Chondrocyte (in vitro differentiated cells): ENCODE results near the gene TLE3. TPM values are rescaled to one million over a fixed set of nuclear protein-coding genes. Genes with fewer than 3 reads are reported as not detected.

ENCODE experiments used
- DNase-seq: peaks from one replicate; pipeline ENCODE4 v3.0.0; 2021; ENCODE audit warnings: mixed read lengths, low spot score
- H3K27ac Mint-ChIP-seq: one replicate; pipeline ENCODE4 v1.8.0; 2021; ENCODE audit warnings: mild to moderate bottlenecking, moderate library complexity, mixed read lengths; ENCODE audit not compliant: unreplicated experiment
- H3K27me3 Mint-ChIP-seq: 2 replicates; pipeline ENCODE4 v1.8.0; 2021; ENCODE audit warnings: low read depth, mixed read lengths
- H3K36me3 Mint-ChIP-seq: 2 replicates; pipeline ENCODE4 v1.8.0; 2021; ENCODE audit warnings: low read depth, mixed read lengths
- H3K4me1 Mint-ChIP-seq: 2 replicates; pipeline ENCODE4 v1.8.0; 2021; ENCODE audit warnings: low read depth, mild to moderate bottlenecking, mixed read lengths
- H3K4me3 Mint-ChIP-seq: one replicate; pipeline ENCODE4 v1.8.0; 2021; ENCODE audit warnings: mild to moderate bottlenecking, moderate library complexity, mixed read lengths; ENCODE audit not compliant: unreplicated experiment
- H3K9me3 Mint-ChIP-seq: 2 replicates; pipeline ENCODE4 v1.8.0; 2021; ENCODE audit warnings: low read depth, mixed read lengths
- CTCF ChIP-seq: fragments of 200-600 bp; sonication (generic); IDR thresholded peaks from 2 replicates; pipeline ENCODE4 v1.5.0; 2021; ENCODE audit warnings: antibody characterized with exemption, mild to moderate bottlenecking, moderate library complexity
- total RNA-seq: library from RNA; stranded (reverse); gene quantifications from 3 replicates; pipeline ENCODE4 v1.2.1, GENCODE V29; 2021

The TLE3 gene
- total RNA-seq, 1 donor from 2014 or later, result 53.4 TPM

GRCh38 chr15:70067681-70068080, 30.0 kb downstream of the TLE3 start:
- Mint-ChIP-seq H3K36me3 (peaks cover 47% of the 10 kb centered on the region), H3K9me3 (no peaks in the 10 kb centered on the region), H3K27me3 (no peaks in the 10 kb centered on the region), H3K27ac (no peak overlapping the region), H3K4me3 (no peak overlapping the region), H3K4me1 (peaks cover 16% of the 10 kb centered on the region)
- no peak for DNase-seq
- TF ChIP-seq CTCF, result no peak

- H3K27me3 Mint-ChIP-seq, result no peaks in the 10 kb centered on the region
- DNase-seq, result no peak
- H3K36me3 Mint-ChIP-seq, result peaks cover 43% of the 10 kb centered on the region
- peaks cover 23% of the 10 kb centered on the region for H3K4me1 Mint-ChIP-seq
- H3K9me3 Mint-ChIP-seq, result no peaks in the 10 kb centered on the region
- TF ChIP-seq CTCF, result no peak
- no peak overlapping the region for H3K27ac Mint-ChIP-seq
- H3K4me3 Mint-ChIP-seq, result no peak overlapping the region
These were observed 30.7 kb downstream of the TLE3 start for GRCh38 chr15:70067011-70067410.

- no peak overlapping the region for H3K4me3 Mint-ChIP-seq
- H3K36me3 Mint-ChIP-seq, result peaks cover 41% of the 10 kb centered on the region
- no peaks in the 10 kb centered on the region for H3K27me3 Mint-ChIP-seq
- no peak overlapping the region for H3K27ac Mint-ChIP-seq
- no peak for TF ChIP-seq CTCF
- DNase-seq, result no peak
- no peaks in the 10 kb centered on the region for H3K9me3 Mint-ChIP-seq
- peaks cover 28% of the 10 kb centered on the region for H3K4me1 Mint-ChIP-seq
These were observed 31.3 kb downstream of the TLE3 start for GRCh38 chr15:70066447-70066846.

GRCh38 chr15:70066004-70066403, 31.7 kb downstream of the TLE3 start:
- H3K27me3 Mint-ChIP-seq, result no peaks in the 10 kb centered on the region
- H3K27ac Mint-ChIP-seq, result no peak overlapping the region
- no peaks in the 10 kb centered on the region for H3K9me3 Mint-ChIP-seq
- no peak overlapping the region for H3K4me3 Mint-ChIP-seq
- DNase-seq, result no peak
- peaks cover 37% of the 10 kb centered on the region for H3K36me3 Mint-ChIP-seq
- no peak for TF ChIP-seq CTCF
- H3K4me1 Mint-ChIP-seq, result peaks cover 33% of the 10 kb centered on the region

GRCh38 chr15:70065006-70065722, 32.6 kb downstream of the TLE3 start:
- no peaks in the 10 kb centered on the region for H3K27me3 Mint-ChIP-seq
- H3K4me1 Mint-ChIP-seq, result peaks cover 36% of the 10 kb centered on the region
- peaks cover 34% of the 10 kb centered on the region for H3K36me3 Mint-ChIP-seq
- DNase-seq, result peak; percentile 13
- no peak overlapping the region for H3K27ac Mint-ChIP-seq
- no peak overlapping the region for H3K4me3 Mint-ChIP-seq
- no peaks in the 10 kb centered on the region for H3K9me3 Mint-ChIP-seq
- TF ChIP-seq CTCF, result no peak
